Fibroblast of lung (primary cell): ENCODE measurements around the gene ZFHX2.

ENCODE experiments used
- CTCF ChIP-seq, 2 donors: IDR thresholded peaks in 1 of 2; conservative IDR thresholded peaks in 1 of 2; 1 replicate in 1 of 2; 2 replicates in 1 of 2; pipeline ENCODE4 v1.5.1; 2011 to 2012; ENCODE audit warnings: low read length in 2 of 2, control low read depth in 1 of 2, inconsistent platforms in 1 of 2, low read depth in 1 of 2, mild to moderate bottlenecking in 1 of 2
- EZH2 ChIP-seq: IDR thresholded peaks from 2 replicates; pipeline ENCODE4 v1.5.1; 2012; ENCODE audit warnings: low read length, control low read depth, mild to moderate bottlenecking; ENCODE audit errors: missing control alignments

GRCh38 chr14:23538785-23539184 is 12.8 kb downstream of the ZFHX2 start:
- TF ChIP-seq CTCF (conservative IDR thresholded peaks at IDR 0.05 in 1 of 2, IDR thresholded peaks at IDR 0.05 in 1 of 2; ENCODE audit: low read depth in 1 of 2, low read length in 2 of 2): no peak
- no peak for TF ChIP-seq EZH2
